ENCODE results near the gene COMMD9. TPM values are rescaled to one million over a fixed set of nuclear protein-coding genes. Genes with fewer than 3 reads are reported as not detected.

Gene COMMD9
- polyA plus RNA-seq, 10 donors: 51.8 to 62.2 (median 56.9) TPM

- peak in 1 of 3 donors; percentile 59 for DNase-seq
Measured at GRCh38 chr11:36304351-36304750, 15.1 kb upstream of the COMMD9 start.

DNA sequence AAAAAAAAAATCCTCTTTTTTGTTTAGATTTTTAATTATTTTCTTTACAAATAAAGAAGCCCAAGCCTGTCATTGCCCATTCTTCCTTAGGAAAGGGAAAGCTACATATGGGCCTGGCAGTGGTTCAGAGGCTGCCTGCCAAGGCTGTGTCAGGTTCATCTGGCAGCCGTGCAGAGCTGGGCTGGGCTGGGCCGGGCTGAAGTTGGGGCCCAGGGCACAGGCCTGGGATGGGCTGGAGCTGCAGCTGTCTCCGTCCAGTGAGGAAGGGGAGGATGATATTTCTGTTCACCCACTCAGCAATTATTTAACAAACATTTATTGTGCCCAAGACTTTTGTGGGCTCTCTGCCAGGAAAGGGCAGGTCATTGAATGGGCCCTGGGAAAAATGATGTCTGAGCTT is 11.4 kb upstream of the COMMD9 start:
- peak; percentile 72 to 87 (median 78) for DNase-seq

DNA sequence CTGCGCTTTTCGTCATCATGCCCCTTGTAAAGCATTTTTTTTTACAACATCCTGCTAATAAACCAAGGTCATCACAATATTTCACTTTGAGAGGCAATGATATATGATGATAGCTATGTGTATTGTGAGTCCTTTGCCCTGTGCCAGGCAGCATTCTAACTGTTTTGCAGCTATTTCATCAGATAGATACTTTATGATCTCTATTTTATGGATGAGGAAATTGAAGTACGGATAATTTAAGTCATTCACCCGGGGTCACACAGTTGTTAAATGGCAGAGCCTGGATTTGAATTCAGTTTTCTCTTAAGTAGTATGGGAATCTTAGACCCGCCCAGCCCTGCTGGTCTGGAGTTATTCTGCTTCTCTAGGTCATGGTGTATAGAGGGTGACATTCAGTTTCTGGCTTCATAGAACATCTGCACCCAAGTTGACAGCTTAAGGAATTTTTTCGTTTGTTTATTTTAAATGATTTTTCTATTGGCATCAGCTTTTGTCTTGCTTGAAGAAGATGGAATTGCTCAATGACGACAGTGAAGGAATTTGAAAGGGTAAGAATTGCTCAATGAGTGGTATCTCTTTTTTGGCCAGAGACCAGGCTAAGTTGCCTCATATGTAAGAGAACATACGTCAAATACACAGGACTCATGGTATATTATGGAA is 7.8 kb upstream of the COMMD9 start:
- no peak for DNase-seq

DNA sequence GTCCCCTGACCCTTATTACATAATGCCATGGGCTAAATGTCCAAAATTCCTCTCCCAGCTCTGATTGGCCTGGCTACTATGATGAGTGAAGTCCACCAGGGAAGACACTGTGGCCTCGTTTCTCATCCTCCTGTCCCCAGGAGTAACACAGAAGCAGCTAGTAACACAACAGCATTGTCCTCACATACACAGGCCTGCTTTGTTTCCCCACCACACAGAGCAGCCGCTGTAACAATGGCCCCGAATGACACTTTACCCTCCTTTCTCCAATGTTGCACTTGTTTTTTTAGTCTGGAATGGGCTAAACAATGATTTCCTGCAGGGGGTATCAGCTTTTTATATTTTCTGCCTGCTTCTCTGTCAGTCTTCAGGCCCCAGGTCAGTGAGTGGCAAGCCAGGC is 6.7 kb upstream of the COMMD9 start, which contains the start of gene PRR5L:
TSS of gene PRR5L (plus strand) at position 363 of the 400 bp plus-strand sequence. CDS start 104,834 bp downstream, outside the sequence.
- no peak for DNase-seq

DNA sequence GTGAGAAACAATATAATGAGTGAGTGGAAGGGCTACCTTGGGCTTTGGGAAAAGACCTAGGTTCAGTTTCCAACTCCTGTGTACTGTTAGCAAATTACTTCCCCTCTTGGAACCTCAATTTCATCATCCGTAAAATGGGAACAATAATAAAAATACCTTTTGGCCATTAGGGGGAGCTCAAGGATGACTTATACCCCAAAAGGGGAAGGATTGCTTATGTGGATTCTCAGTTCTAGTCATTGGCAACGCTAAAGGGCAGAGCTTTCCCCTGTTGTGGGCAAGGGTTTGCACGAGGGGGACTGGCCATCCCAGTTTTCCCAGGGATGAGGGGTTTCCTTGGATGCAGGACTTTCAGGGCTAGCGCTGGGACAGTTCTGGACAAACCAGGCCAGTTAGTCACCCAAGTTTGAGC is 3.1 kb upstream of the COMMD9 start:
- no peak for DNase-seq

- no peak for DNase-seq
Measured at GRCh38 chr11:36288442-36289225, 590 bp downstream of the COMMD9 start.

DNA sequence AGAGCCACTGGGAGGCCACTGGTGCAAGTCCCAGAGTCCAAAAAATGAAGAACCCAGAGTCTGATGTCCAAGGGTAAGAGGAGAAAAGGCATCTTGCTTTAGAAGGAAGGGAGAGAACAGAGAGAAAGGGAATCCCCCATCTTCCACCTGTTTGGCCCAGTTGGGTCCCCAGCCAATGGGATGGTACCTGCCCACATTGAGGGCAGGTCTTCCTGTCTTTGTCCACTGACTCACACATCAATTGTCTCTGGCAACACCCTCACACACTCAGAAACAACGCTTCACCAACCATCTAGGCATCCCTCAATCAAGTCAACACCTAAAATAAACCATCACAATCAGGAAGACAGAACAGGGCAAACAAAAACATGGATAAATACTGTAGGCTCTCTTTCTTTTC is 6.3 kb downstream of the COMMD9 start:
- no peak for DNase-seq

DNA sequence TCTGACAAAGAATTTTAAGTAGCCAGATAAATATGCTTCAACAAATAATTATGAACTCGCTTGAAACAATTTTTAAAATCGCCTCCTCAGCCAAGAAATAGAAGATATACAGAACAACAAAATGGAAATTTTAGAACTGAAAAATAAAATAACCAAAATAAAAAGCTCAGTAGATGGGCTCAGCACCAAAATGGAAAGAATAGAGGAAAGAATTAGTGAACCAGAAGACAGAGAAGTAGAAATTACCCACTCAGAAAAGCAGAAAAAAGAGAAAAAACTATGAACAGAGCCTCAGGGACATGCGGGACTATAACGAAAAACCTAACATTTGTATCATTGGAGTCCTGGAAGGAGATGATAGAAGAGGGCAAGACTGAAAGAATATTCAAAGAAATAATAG is 7.4 kb downstream of the COMMD9 start:
- DNase-seq: no peak

DNA sequence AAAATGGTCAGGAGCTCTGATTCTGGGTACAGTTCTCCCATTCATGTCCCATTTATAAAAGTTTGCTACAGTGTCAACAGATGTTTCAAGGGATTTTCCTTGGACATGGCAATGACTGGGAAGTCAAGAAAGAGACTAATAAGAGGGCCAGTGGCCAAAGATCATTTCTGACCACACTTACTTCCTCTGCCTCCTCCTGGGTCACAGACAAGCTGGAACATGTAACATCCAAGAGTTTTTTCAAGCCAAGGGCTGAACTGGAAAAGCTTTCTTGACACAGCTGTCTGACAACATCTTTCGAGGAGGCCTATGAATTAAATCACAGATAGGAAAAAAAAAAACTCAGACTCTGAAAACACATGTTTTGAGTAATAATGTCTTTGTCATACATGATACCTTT is 8.7 kb downstream of the COMMD9 start:
- no peak for DNase-seq

DNA sequence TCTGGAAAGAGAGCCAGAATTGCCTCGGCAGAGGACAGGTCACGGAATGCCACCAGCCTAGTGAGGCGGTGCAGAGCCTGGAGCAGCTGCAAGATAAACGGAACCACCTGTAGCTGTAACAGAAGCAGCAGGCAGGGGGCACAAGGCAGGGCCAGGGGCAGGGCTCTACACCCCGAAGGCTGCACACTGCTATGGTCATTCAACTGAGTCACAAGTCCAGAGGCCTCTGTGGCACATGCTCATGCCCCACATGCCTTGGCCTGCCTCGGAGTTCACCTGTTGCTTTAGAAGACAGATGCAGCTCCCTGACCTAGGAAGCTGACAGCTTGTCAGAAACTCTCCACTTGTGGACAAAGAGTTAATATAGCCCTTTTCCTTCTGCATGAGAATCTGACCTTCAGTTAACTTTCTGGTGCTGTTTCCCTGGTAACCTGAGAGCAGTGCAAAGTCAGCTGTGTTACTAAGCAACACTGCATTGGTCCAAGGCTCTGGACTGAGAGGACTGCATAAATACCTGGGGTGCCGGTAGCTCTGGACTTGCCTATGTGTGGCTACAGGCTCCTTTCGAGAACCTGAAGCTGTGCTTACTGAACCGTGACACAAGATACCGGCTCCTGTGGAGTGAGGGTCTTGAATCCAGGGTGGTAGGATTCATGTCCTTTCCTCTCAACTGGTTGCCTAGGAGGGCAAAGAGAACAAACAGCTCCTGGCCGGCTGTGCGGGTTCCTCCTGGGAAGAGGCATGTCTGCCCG is 10.5 kb downstream of the COMMD9 start:
- no peak for DNase-seq

DNA sequence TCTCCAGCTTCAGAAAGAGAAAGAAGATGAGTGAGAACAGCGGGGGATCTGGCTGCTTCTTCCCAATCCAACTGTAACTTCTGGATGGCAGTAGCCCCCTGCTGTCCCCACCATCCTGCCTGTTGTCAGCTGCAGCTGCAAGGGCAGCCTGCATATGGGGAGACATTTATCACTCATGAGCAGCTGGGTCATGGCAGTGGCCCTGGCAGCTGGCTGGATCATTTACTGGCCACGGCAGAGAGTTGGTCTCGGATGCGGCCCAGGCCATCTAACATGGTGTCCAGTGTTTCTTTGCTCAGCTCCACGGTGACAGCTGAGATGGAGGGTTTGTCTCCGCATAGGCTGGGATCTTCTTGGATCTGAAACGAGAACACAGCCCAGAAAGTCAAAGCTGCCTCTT is 14.8 kb downstream of the COMMD9 start:
- peak in 2 of 3 donors; percentile 46 to 55 for DNase-seq

GRCh38 chr11:36273110-36273509 is 16.1 kb downstream of the COMMD9 start:
- no peak for DNase-seq

DNA sequence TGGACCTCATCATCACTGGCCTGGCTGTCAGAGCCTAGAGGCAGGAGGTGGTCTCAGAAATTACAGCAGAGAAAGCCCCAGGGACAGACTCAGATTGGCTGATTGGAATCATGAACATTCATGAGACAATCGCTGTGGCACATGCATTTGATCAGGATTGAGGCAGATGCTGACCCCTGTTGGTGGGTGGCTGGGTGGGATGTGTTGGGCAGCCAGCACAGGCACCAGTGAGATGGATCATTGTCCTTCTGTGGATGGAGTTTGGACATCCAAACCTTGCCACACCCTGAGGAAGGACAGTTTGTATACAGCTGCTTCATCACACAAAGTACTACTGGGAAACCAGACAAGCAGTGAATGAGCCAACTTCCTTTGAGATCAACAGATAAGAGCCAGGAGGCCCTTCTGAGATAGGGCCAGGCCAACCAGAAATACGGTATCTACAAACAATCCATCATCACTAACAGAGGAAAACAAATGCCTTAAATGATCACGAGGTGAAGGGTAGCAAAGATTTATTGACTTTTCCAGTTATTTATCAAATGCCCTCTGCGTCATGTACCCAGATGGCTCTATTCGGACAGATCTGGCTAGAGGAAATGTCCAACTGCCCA is 17.3 kb downstream of the COMMD9 start:
- no peak for DNase-seq

DNA sequence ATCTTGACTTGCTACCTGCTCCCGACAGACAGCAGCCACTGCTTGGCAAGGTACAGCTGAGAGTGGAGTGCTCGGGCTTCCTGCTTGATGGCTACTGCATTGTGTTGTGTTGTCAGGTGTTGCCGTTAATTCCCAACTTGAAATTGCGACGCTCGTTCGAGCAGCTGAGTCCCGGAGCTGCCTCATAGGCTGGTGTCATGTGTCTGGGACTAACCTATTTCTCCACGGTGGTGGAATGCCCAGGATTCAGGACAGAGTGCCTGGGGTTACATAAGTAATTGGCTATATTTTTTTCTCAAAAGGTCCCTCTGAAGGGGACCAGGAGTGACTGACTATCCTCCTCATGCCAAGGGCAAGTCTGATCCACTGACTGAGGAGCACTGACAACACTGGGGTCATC is 18.5 kb downstream of the COMMD9 start:
- no peak for DNase-seq

- DNase-seq: peak in 1 of 3 donors; percentile 39
Measured at GRCh38 chr11:36268337-36268985, 20.8 kb downstream of the COMMD9 start.

DNA sequence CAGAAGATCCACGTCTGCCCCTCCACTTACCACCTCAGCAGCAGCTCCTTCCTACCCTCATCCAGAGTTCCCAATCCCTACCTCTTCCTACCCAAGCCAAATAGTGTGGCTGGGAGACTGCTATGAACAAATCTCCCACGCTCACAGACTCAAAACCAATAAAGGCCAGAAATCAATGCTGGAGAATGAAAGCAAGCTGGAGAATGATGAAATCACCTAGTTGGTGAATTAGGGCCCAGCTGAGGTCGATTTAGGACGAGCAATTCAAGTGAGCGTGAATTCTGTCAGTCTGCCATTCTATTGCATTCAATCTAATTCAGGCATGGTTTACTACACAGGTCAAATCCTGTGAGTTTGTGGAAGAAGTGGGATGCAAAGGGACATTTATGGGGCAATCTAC is 22.5 kb downstream of the COMMD9 start:
- no peak for DNase-seq

DNA sequence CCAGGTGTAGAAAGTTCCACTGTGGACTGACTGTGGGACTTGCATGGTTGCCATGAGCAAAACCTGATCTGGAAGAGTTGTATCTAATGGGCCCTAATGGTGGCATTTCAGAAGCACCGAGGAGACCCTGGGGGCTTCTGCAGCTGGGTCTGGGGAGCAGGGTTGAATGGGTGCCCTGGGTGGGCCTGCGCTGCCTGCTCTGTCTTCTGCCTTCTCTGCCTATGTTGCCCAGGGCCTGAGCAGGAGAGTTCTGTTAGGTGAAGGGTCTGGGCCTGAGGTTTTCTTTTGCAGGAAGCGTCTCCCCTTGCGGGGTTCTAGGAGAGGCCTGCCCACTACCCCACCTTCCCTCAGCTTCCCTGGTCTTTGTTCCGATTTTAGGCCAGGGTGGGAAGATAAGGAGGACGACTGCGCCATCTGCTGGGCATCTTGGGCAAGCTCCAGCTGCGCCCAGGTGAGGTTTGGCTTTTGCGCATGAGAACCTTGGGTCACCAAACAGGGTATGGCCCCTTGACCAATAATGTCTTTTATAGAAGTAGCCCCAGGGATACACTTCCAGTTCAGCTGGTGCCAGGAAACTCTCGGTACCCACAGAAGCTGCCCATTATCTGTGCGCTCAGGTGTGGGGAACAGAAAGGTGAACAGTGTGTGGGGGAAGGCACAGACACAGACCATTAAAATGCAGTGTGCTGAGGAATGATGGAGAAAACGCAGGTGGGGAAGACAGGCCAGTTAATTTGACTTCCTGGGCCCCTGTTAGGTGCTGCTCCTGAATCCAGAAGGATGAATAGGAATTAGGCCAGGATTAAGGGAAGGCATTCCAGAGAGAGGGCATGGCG is 23.2 kb downstream of the COMMD9 start:
- peak in 2 of 3 donors; percentile 54 to 69 for DNase-seq

DNA sequence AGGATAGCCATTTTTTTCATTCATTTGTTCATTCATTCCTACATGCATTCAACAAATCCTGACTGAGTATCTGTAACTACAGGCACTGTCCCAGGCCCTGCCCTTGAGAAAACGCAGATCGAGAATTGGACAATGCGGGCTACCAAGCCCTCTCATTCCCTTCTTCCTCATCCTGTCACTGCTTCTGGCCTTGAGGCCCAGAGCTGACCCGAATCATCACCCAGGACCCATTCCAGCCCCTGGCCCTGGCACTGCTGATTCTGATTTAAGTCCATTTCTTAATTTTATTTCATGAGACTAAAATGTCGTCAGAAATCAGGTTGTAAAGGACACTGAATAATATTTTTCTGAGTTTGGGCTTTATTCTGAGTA is 24.3 kb downstream of the COMMD9 start:
- DNase-seq: no peak

- no peak for DNase-seq
Measured at GRCh38 chr11:36264011-36264972, 24.9 kb downstream of the COMMD9 start.

Measured in muscle of back (tissue), 11 donors.